Effector memory CD4-positive, alpha-beta T cell (primary cell): ENCODE measurements around the gene VGLL4.

ENCODE experiments used
- DNase-seq, 3 donors: peaks; one replicate each; pipeline ENCODE4 v3.0.0-alpha.2; 2020
- H3K27ac ChIP-seq: 2 replicates; pipeline ENCODE4 v1.7.0; 2013; ENCODE audit warnings: mild to moderate bottlenecking, low read length, moderate library complexity; ENCODE audit not compliant: insufficient read depth, poor library complexity, severe bottlenecking
- H3K27me3 ChIP-seq: replicated peaks from 2 replicates; pipeline ENCODE4 v1.7.0; 2013; ENCODE audit warnings: mild to moderate bottlenecking, low read length; ENCODE audit not compliant: insufficient read depth, control insufficient read depth, poor library complexity, severe bottlenecking
- H3K36me3 ChIP-seq: 2 replicates; pipeline ENCODE4 v1.7.0; 2013; ENCODE audit warnings: mild to moderate bottlenecking, low read length, moderate library complexity; ENCODE audit not compliant: control insufficient read depth, insufficient read depth
- H3K4me1 ChIP-seq: 2 replicates; pipeline ENCODE4 v1.7.0; 2013; ENCODE audit warnings: low read length, mild to moderate bottlenecking; ENCODE audit not compliant: control insufficient read depth, insufficient read depth, poor library complexity, severe bottlenecking
- H3K4me3 ChIP-seq: 2 replicates; pipeline ENCODE4 v1.7.0; 2013; ENCODE audit warnings: low read length, low read depth, mild to moderate bottlenecking; ENCODE audit not compliant: insufficient read depth, poor library complexity, severe bottlenecking
- H3K9me3 ChIP-seq: 2 replicates; pipeline ENCODE4 v1.7.0; 2013; ENCODE audit warnings: mild to moderate bottlenecking, low read length, moderate library complexity; ENCODE audit not compliant: control insufficient read depth

VGLL4 gene

DNA sequence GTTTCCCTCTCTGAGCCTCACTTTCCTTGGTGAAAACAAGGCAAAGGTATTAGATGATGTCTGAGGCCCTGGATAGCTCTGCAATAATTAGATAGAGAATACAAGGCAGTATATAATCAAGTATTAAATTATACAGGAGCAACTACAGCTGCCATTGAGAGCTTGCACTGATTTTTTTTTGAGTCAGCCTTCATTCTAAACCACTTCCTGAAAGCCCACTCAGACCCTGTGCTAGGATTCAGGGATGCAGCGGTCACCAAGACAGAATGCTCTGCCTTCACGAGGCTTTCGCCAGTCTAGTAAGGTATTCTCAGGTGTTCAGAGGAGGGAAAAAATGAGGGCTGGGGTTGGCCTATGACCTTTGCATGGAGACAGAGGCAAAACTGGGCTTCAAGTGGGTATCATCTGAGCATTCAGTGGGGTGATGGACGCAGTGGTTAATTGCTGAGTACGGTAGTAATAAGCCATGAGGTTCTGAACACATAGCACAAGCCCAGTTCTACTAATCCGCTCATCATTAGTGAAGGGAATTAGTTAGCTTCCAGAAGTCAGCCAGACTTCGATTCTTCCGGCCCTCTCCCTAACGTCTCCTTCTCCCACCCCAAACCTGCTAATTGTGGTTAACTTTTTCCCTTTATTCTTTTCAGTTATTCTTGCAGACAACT lies 3.6 kb downstream of the VGLL4 start:
- Histone ChIP-seq H3K4me3 (no peak overlapping the region), H3K27me3 (no peaks in the 10 kb centered on the region), H3K27ac (no peak overlapping the region), H3K4me1 (no peaks in the 10 kb centered on the region), H3K9me3 (no peaks in the 10 kb centered on the region), H3K36me3 (no peaks in the 10 kb centered on the region)
- DNase-seq = no peak

DNA sequence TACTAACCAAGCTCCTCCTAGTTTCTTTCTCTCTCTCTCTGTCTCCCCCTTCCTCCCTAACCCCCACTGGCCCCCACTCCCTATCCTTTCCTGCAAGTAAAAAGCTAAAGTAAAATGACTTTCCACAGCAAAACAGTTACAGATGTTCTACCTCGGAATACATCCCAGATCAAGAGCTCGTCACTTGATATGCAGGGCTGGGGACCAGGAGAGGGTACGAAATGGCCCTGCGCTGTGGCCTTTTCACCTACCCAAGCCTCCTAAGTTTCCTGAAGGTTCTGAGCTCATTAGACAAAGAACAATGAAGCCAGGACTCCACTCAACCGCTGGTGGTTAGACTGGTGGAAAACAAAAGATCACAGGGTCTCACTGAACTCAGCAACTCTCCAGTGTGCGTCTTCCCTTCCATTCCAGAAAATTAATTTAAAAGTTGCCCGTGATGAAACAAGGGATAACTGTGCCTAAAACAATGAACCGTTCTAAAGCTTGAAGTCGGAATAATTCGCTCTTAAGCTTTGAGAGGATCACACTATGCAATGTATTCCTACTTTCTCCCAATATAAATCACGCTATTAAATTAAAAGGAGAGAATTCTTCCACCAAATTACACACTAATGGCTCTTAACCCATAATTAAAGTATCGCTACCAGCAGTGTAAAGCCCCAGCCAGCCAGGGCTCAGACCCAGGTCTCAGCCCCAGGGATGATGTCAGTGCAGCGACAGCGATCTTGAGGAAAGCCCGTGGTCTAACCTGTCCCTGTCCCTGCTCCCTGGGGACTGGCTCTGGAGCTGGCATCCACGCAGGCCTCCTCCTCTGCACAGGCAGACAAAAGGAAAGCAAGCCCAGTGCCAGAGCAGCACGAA lies 5.0 kb downstream of the VGLL4 start:
- H3K36me3 ChIP-seq = no peaks in the 10 kb centered on the region
- no peak overlapping the region for H3K4me3 ChIP-seq
- H3K27me3 ChIP-seq = no peaks in the 10 kb centered on the region
- H3K27ac ChIP-seq = no peak overlapping the region
- H3K4me1 ChIP-seq = peaks cover 7% of the 10 kb centered on the region
- H3K9me3 ChIP-seq = no peaks in the 10 kb centered on the region
- no peak for DNase-seq

DNA sequence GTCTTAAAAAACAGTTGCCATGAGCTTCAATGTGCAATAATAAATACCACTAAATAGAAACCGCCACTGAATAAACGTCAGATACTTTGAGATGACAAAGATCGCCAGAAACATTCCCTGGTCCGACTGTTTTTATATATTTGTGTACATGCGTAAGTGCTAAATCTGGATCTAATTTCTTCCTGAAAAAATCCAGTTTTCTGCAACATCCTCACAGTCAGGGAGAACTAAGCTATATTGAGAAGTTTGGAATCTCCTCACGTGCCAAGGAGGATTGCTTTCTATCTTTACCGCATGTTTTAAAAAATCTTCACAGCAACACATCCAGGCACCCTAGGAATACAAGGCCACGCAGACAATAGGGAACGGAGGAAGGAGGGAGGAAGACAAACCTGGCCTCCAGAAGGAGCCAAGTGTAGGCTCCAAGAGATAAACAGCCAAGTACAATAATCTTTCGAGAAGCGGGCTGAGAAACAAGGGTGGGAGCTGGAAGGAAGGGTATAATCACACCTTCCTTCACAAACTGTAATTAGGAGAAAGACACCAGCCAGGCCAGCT lies 5.7 kb downstream of the VGLL4 start:
- Histone ChIP-seq H3K27me3 (no peaks in the 10 kb centered on the region), H3K36me3 (no peaks in the 10 kb centered on the region), H3K27ac (no peak overlapping the region), H3K4me1 (peaks cover 9% of the 10 kb centered on the region), H3K4me3 (no peak overlapping the region), H3K9me3 (no peaks in the 10 kb centered on the region)
- DNase-seq = no peak

DNA sequence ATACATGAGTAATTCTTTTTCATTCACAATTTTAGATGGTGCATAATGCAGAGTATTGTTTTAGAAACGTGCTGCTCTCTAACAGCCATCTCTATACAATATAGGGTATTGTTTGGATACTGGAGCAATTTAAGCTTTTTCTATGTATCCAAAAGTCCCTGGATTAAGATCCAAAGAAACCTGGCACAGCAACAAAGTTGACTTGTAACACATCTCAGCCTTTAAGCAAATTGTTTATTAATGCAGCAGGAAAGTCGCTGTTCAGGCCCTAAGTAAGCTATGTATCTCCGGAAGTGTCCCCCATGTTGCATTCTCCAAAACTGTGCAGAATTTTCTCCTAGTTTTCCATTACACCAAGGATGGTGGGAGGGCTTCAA lies 7.3 kb downstream of the VGLL4 start:
- Histone ChIP-seq H3K4me1 (peaks cover 9% of the 10 kb centered on the region), H3K4me3 (no peak overlapping the region), H3K27me3 (no peaks in the 10 kb centered on the region), H3K9me3 (no peaks in the 10 kb centered on the region), H3K27ac (no peak overlapping the region), H3K36me3 (no peaks in the 10 kb centered on the region)
- DNase-seq = no peak

DNA sequence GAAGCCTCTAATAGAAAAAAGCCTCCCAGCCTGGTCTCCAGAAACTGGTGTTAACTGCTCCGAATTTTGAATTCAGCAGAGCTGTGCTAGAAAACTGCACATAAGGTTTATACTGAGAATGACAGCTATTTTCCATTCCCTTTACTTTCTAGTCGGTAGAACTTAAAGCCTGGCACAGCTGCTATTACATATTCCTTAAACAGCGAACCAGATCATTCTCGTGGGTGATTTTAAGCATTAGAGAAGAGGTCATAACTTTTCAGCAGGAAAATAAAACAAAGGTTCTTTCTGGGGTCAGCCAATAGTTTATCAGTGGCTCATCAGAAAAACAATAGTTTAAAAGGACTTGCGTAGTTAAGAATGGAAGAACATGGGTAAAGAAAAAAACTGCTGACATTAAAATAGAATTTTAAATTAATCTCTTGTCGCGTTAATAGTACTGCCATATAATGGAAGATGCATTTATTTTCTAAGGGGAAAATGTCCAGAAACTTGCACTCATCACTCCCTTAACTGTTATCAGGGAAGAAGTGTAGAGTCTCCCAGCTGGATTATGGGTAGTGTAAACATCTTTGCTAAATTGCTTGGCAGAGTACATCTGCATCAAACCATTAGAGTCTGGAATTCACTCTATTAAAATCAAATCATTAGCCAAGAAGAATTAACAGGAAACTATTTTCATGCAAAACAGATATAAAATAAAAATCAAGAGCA lies 7.9 kb downstream of the VGLL4 start:
- no peak overlapping the region for H3K27ac ChIP-seq

DNA sequence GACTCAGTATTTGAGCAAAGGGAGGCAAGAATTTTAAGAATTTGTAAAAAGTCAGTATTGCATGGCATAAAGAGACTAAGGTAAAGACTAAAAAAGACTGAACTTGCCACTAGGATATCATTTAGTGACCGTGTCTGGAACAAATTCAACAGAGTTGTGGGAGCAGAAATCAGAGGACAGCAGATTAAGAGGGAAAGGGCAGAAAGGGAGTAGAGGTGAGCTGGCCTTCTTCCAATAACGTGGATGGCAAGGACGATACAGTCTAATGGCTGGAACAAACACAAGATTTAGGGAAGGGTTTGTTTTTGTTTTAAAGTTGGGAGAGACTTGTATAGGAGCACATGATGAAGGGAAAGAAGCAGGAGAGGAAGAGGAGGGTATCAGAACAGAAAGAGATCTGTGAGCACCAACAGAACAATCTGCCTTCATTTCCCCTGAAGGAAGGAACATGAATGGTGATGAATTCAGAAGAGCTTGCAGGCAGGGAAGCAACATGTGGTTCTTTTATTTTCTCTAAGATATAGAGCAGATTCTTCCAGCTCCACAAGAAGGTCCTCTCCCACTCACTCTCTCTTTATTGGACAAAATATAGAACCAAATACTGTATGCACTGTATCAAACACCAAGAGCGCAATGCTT lies 8.6 kb downstream of the VGLL4 start:
- H3K27me3 ChIP-seq = no peaks in the 10 kb centered on the region
- no peak overlapping the region for H3K27ac ChIP-seq
- peaks cover 9% of the 10 kb centered on the region for H3K4me1 ChIP-seq
- no peaks in the 10 kb centered on the region for H3K9me3 ChIP-seq
- H3K36me3 ChIP-seq = no peaks in the 10 kb centered on the region
- DNase-seq = no peak
- H3K4me3 ChIP-seq = no peak overlapping the region

More for the DNA sequence above, 7.9 kb downstream of the VGLL4 start:
- no peaks in the 10 kb centered on the region for H3K9me3 ChIP-seq
- H3K4me3 ChIP-seq = no peak overlapping the region
- no peaks in the 10 kb centered on the region for H3K36me3 ChIP-seq
- H3K4me1 ChIP-seq = peaks cover 9% of the 10 kb centered on the region
- no peaks in the 10 kb centered on the region for H3K27me3 ChIP-seq
- DNase-seq = no peak

DNA sequence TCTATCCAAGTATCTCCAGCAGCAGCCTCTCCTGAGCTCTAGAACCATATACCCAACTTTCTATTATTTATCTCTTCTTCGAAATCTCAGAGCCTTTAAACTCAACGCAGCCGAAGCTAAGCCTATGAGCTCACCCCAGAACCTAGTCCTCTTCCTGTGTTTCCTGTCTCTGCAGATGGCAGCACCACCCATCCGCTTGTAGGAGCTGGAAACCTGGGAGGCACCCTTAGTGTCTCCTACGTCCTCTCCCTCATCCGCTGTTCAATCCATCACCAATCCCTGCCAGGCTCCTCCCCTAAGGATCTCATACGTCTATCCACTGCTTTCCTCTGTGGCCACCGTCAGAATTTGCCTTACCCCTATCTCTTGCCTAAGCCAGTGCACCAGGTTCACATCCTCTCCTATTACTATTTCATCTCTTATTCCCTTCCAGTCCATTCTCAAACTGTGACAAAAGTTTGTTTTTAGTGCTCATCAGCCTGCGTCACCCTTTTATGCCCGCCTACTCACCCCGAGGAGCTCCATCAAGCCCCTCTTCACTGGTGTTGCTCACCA lies 9.6 kb downstream of the VGLL4 start:
- no peaks in the 10 kb centered on the region for H3K9me3 ChIP-seq
- no peak overlapping the region for H3K4me3 ChIP-seq
- no peaks in the 10 kb centered on the region for H3K36me3 ChIP-seq
- no peak for DNase-seq
- peak overlapping the region; percentile 29 for H3K27ac ChIP-seq
- H3K4me1 ChIP-seq = peaks cover 9% of the 10 kb centered on the region
- H3K27me3 ChIP-seq = no peaks in the 10 kb centered on the region

DNA sequence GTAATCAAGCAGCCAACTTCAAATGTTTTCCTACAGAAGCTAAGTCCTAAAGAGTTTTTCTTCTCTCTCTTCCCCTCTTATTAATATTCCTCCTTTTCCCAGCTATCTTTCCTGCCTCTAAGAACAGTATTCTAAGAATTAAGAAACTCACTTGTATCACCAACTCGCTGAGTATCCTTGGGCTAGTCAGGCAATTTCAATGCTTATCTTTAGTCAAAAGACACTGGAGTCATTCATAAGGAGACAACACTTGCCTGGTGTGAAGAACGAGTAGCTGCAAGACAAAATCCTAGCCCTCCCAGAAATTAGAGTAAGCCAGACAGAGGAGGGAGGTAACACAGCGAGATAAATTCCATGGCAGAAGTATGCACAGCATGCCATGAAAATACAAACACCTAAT lies 10.7 kb downstream of the VGLL4 start:
- DNase-seq = no peak
- Histone ChIP-seq H3K27ac (no peak overlapping the region), H3K27me3 (no peaks in the 10 kb centered on the region), H3K9me3 (no peaks in the 10 kb centered on the region), H3K4me3 (no peak overlapping the region), H3K4me1 (peaks cover 9% of the 10 kb centered on the region), H3K36me3 (no peaks in the 10 kb centered on the region)

DNA sequence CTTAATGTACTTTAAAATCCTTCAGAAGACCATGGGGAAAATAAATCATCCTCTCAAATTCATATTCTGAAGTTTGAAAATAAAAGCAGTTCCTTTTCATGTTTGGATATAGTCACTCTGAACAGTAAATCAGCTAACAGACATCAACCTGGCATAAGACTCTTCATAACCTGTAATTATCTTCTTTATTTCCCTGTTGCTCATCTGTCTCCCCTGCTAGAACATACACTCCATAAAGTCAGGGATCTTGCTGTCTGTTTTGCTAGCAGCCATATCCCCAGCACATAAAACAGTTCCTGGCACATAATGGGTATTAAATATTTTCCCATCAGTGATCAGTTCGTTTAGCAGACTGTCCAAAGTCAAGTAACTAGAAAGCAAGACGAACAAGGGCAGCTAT lies 11.2 kb downstream of the VGLL4 start:
- DNase-seq = no peak
- Histone ChIP-seq H3K27me3 (no peaks in the 10 kb centered on the region), H3K9me3 (no peaks in the 10 kb centered on the region), H3K4me3 (no peak overlapping the region), H3K36me3 (no peaks in the 10 kb centered on the region), H3K27ac (no peak overlapping the region), H3K4me1 (peaks cover 9% of the 10 kb centered on the region)
